ACHN (cell line): ENCODE results near the gene MOBP.

ENCODE experiments used
- DNase-seq: peaks from one replicate; pipeline ENCODE4 v3.0.0-alpha.2; 2015
- in situ Hi-C: cut with HindIII; loops from 2 replicates; pipeline ENCODE4 v1.10.0; 2017; ENCODE audit warnings: low sequenced_read_pairs, low pct_ligation_motif_present, low pct_unique_long_range_greater_than_20kb

Gene MOBP

GRCh38 chr3:39478226-39478625, 10.7 kb downstream of the MOBP start:
- in situ Hi-C loops, result no loop called here
- no peak for DNase-seq

- in situ Hi-C loops, result no loop called here
- no peak for DNase-seq
These were observed 12.4 kb downstream of the MOBP start for GRCh38 chr3:39479701-39480414.

GRCh38 chr3:39485547-39485946, 18.1 kb downstream of the MOBP start:
- in situ Hi-C loops, result no loop called here
- DNase-seq, result no peak

- DNase-seq, result no peak
- in situ Hi-C loops, result no loop called here
These were observed 23.5 kb downstream of the MOBP start for GRCh38 chr3:39491014-39491413.

- no peak for DNase-seq
These were observed 24.4 kb downstream of the MOBP start for GRCh38 chr3:39491733-39492350.

GRCh38 chr3:39494781-39495180, 27.3 kb downstream of the MOBP start:
- in situ Hi-C loops, result no loop called here
- DNase-seq, result no peak

More at GRCh38 chr3:39491733-39492350, 24.4 kb downstream of the MOBP start:
- in situ Hi-C loops, result no loop called here

- in situ Hi-C loops, result no loop called here
- no peak for DNase-seq
These were observed 30.3 kb downstream of the MOBP start for GRCh38 chr3:39497753-39498152.

- DNase-seq, result no peak
- in situ Hi-C loops, result no loop called here
These were observed 32.3 kb downstream of the MOBP start for GRCh38 chr3:39499651-39500273.

- in situ Hi-C loops, result no loop called here
- DNase-seq, result no peak
These were observed 33.6 kb downstream of the MOBP start for GRCh38 chr3:39501059-39501458.

GRCh38 chr3:39501968-39502837, 34.7 kb downstream of the MOBP start:
- in situ Hi-C loops, result no loop called here
- DNase-seq, result no peak

- in situ Hi-C loops, result no loop called here
- DNase-seq, result no peak
These were observed 35.3 kb downstream of the MOBP start for GRCh38 chr3:39502838-39503145.

GRCh38 chr3:39505866-39506742, 38.6 kb downstream of the MOBP start:
- no peak for DNase-seq

GRCh38 chr3:39506863-39507262, 39.4 kb downstream of the MOBP start:
- no peak for DNase-seq
- in situ Hi-C loops, result no loop called here

More at GRCh38 chr3:39505866-39506742, 38.6 kb downstream of the MOBP start:
- in situ Hi-C loops, result no loop called here

- in situ Hi-C loops, result no loop called here
- DNase-seq, result no peak
These were observed 46.4 kb downstream of the MOBP start for GRCh38 chr3:39513791-39514369.

GRCh38 chr3:39515681-39516441, 48.4 kb downstream of the MOBP start:
- in situ Hi-C loops, result no loop called here
- DNase-seq, result no peak

- no peak for DNase-seq
- in situ Hi-C loops, result no loop called here
These were observed 51.6 kb downstream of the MOBP start for GRCh38 chr3:39519103-39519502.

- no peak for DNase-seq
- in situ Hi-C loops, result no loop called here
These were observed 52.2 kb downstream of the MOBP start for GRCh38 chr3:39519554-39520288.
